ENCODE measurements around the gene CC2D1A.

Gene CC2D1A

DNA sequence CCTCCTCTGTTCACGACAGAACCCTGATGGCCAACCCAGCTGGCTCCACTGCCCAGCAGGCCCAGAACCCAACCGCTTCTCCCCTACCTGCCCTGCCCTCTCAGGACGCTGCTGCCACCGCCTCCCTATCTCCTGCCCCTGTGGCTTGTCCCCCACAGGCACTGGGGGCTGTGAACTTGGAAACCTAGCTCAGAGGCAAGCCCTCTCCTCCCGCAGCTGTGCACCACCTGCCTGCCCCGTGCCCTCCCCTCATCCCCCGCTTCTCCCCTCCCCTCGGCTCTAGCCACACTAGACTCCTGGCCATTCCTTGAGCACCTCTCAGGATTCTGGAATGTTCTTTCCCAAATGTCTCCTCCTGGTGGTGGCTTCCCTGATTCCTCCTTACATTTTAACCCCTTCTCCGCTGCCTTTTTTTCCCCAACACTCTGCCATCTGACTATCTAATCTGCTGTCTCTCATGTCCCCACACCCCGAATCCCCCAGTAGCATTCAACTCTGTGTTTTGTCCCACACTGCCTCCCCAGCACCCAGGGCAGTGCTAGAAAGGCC is 22.4 kb upstream of the CC2D1A start:
- Histone ChIP-seq H2BK12ac (ENCODE audit: low read length) (peak overlapping the region; percentile 15), H3K4me1 (ENCODE audit: control insufficient read depth in 1 of 2, insufficient read depth in 2 of 2, low read length in 2 of 2) (peaks cover 20 to 22% of the 10 kb centered on the region in 2 experiments), H3K79me2 (ENCODE audit: control insufficient read depth, insufficient read depth, low read length, poor library complexity) (no peaks in the 10 kb centered on the region), H3K23ac (ENCODE audit: low read length) (no peak overlapping the region), H3K36me3 (ENCODE audit: control insufficient read depth in 1 of 2, insufficient read depth in 2 of 2, low read length in 2 of 2) (no peaks in the 10 kb centered on the region), H3K4me2 (ENCODE audit: low read length) (no peak overlapping the region), H3K79me1 (ENCODE audit: low read length) (peaks cover 12% of the 10 kb centered on the region), H3K18ac (ENCODE audit: low read length) (no peak overlapping the region), H3K4me3 (ENCODE audit: low read depth, low read length) (no peak overlapping the region), H2BK120ac (ENCODE audit: insufficient read depth, low read length, poor library complexity) (no peak overlapping the region), H4K91ac (ENCODE audit: low read depth, low read length) (peak overlapping the region; percentile 11), H3K27ac (ENCODE audit: low read depth, low read length) (no peak overlapping the region), H2AK5ac (ENCODE audit: low read length) (peak overlapping the region; percentile 75), H3K27me3 (ENCODE audit: insufficient read depth, low read length) (no peaks in the 10 kb centered on the region), H4K12ac (ENCODE audit: low read depth, low read length) (no peak overlapping the region), H3K9ac (ENCODE audit: low read length) (no peak overlapping the region), H2AFZ (ENCODE audit: insufficient read depth, low read length, poor library complexity) (no peak overlapping the region), H3K14ac (ENCODE audit: low read length) (no peak overlapping the region), H4K8ac (ENCODE audit: low read depth, low read length) (no peak overlapping the region), H3K9me3 (ENCODE audit: insufficient read depth, low read depth, low read length) (no peaks in the 10 kb centered on the region), H2BK5ac (ENCODE audit: low read depth, low read length, poor library complexity) (no peak overlapping the region), H3K4ac (ENCODE audit: low read depth, low read length) (no peak overlapping the region)
- peak in 1 of 2 donors; percentile 17 for DNase-seq
- no CpG with 5 or more reads among the region's 10 CpGs for WGBS (ENCODE audit: extremely low coverage, insufficient coverage, insufficient read length)

GRCh38 chr19:13884726-13885591 is 21.0 kb upstream of the CC2D1A start:
- Histone ChIP-seq H4K12ac (ENCODE audit: low read depth, low read length) (no peak overlapping the region), H4K8ac (ENCODE audit: low read depth, low read length) (no peak overlapping the region), H3K23ac (ENCODE audit: low read length) (no peak overlapping the region), H3K9me3 (ENCODE audit: insufficient read depth, low read depth, low read length) (no peaks in the 10 kb centered on the region), H3K4me3 (ENCODE audit: low read depth, low read length) (no peak overlapping the region), H2BK5ac (ENCODE audit: low read depth, low read length, poor library complexity) (no peak overlapping the region), H2BK12ac (ENCODE audit: low read length) (no peak overlapping the region), H2AFZ (ENCODE audit: insufficient read depth, low read length, poor library complexity) (no peak overlapping the region), H3K9ac (ENCODE audit: low read length) (no peak overlapping the region), H3K18ac (ENCODE audit: low read length) (no peak overlapping the region), H2BK120ac (ENCODE audit: insufficient read depth, low read length, poor library complexity) (no peak overlapping the region), H3K27ac (ENCODE audit: low read depth, low read length) (no peak overlapping the region), H3K36me3 (ENCODE audit: control insufficient read depth in 1 of 2, insufficient read depth in 2 of 2, low read length in 2 of 2) (no peaks in the 10 kb centered on the region), H3K79me1 (ENCODE audit: low read length) (peaks cover 12% of the 10 kb centered on the region), H3K4ac (ENCODE audit: low read depth, low read length) (no peak overlapping the region), H4K91ac (ENCODE audit: low read depth, low read length) (no peak overlapping the region), H3K4me1 (ENCODE audit: control insufficient read depth in 1 of 2, insufficient read depth in 2 of 2, low read length in 2 of 2) (peaks cover 20 to 22% of the 10 kb centered on the region in 2 experiments), H3K27me3 (ENCODE audit: insufficient read depth, low read length) (no peaks in the 10 kb centered on the region), H3K4me2 (ENCODE audit: low read length) (no peak overlapping the region), H3K79me2 (ENCODE audit: control insufficient read depth, insufficient read depth, low read length, poor library complexity) (no peaks in the 10 kb centered on the region), H3K14ac (ENCODE audit: low read length) (no peak overlapping the region), H2AK5ac (ENCODE audit: low read length) (no peak overlapping the region)
- no peak for DNase-seq
- WGBS (ENCODE audit: extremely low coverage, insufficient coverage, insufficient read length) = no CpG with 5 or more reads among the region's 26 CpGs

- Histone ChIP-seq H2BK12ac (ENCODE audit: low read length) (no peak overlapping the region), H3K4me1 (ENCODE audit: control insufficient read depth in 1 of 2, insufficient read depth in 2 of 2, low read length in 2 of 2) (peaks cover 13 to 15% of the 10 kb centered on the region in 2 experiments), H3K9ac (ENCODE audit: low read length) (no peak overlapping the region), H3K4ac (ENCODE audit: low read depth, low read length) (no peak overlapping the region), H3K4me3 (ENCODE audit: low read depth, low read length) (no peak overlapping the region), H3K14ac (ENCODE audit: low read length) (no peak overlapping the region), H3K36me3 (ENCODE audit: control insufficient read depth in 1 of 2, insufficient read depth in 2 of 2, low read length in 2 of 2) (no peaks in the 10 kb centered on the region), H3K18ac (ENCODE audit: low read length) (no peak overlapping the region), H2AK5ac (ENCODE audit: low read length) (no peak overlapping the region), H3K9me3 (ENCODE audit: insufficient read depth, low read depth, low read length) (no peaks in the 10 kb centered on the region), H3K4me2 (ENCODE audit: low read length) (no peak overlapping the region), H2AFZ (ENCODE audit: insufficient read depth, low read length, poor library complexity) (no peak overlapping the region), H3K23ac (ENCODE audit: low read length) (no peak overlapping the region), H2BK5ac (ENCODE audit: low read depth, low read length, poor library complexity) (no peak overlapping the region), H3K27me3 (ENCODE audit: insufficient read depth, low read length) (no peaks in the 10 kb centered on the region), H3K79me2 (ENCODE audit: control insufficient read depth, insufficient read depth, low read length, poor library complexity) (no peaks in the 10 kb centered on the region), H4K12ac (ENCODE audit: low read depth, low read length) (no peak overlapping the region), H3K27ac (ENCODE audit: low read depth, low read length) (no peak overlapping the region), H4K91ac (ENCODE audit: low read depth, low read length) (no peak overlapping the region), H4K8ac (ENCODE audit: low read depth, low read length) (no peak overlapping the region), H2BK120ac (ENCODE audit: insufficient read depth, low read length, poor library complexity) (no peak overlapping the region), H3K79me1 (ENCODE audit: low read length) (peaks cover 6% of the 10 kb centered on the region)
- no peak for DNase-seq
- WGBS (ENCODE audit: extremely low coverage, insufficient coverage, insufficient read length) = no CpG with 5 or more reads among the region's 20 CpGs
These were observed 20.1 kb upstream of the CC2D1A start for GRCh38 chr19:13885826-13886365.

DNA sequence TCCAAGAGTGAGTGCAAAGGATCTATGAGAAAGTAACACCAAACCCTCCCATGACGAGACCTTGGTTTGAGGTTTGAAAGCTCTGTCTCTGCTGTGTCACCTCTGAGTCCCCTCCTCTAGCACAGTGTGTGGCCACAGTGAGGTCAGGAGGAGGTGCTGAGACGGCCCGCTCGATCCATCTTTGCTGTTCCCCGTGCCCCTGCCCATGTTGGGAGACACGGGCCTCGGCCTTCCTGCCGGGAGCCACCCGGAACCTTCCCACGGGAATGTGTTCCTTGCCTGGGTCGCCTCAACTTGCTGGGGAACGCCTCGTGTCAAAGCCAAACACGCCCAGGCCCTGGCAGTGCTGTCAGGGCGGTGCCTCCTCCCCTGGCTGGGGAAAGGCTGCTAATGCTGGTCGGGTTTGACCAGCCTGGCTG is 19.0 kb upstream of the CC2D1A start:
- H2BK5ac ChIP-seq (ENCODE audit: low read depth, low read length, poor library complexity) = no peak overlapping the region

More for the DNA sequence above, 19.0 kb upstream of the CC2D1A start:
- no peak for DNase-seq
- H2AK5ac ChIP-seq (ENCODE audit: low read length) = no peak overlapping the region
- H2AFZ ChIP-seq (ENCODE audit: insufficient read depth, low read length, poor library complexity) = no peak overlapping the region
- no peak overlapping the region for H3K4ac ChIP-seq (ENCODE audit: low read depth, low read length)
- no peak overlapping the region for H3K18ac ChIP-seq (ENCODE audit: low read length)
- H3K23ac ChIP-seq (ENCODE audit: low read length) = no peak overlapping the region
- no peak overlapping the region for H2BK12ac ChIP-seq (ENCODE audit: low read length)
- peaks cover under 1% of the 10 kb centered on the region for H3K79me1 ChIP-seq (ENCODE audit: low read length)
- no peak overlapping the region for H4K91ac ChIP-seq (ENCODE audit: low read depth, low read length)
- H4K12ac ChIP-seq (ENCODE audit: low read depth, low read length) = no peak overlapping the region
- peaks cover 4 to 5% of the 10 kb centered on the region in 2 experiments for H3K4me1 ChIP-seq (ENCODE audit: control insufficient read depth in 1 of 2, insufficient read depth in 2 of 2, low read length in 2 of 2)
- no peaks in the 10 kb centered on the region for H3K27me3 ChIP-seq (ENCODE audit: insufficient read depth, low read length)
- H3K14ac ChIP-seq (ENCODE audit: low read length) = no peak overlapping the region
- H3K9me3 ChIP-seq (ENCODE audit: insufficient read depth, low read depth, low read length) = no peaks in the 10 kb centered on the region
- no peak overlapping the region for H4K8ac ChIP-seq (ENCODE audit: low read depth, low read length)
- H3K4me2 ChIP-seq (ENCODE audit: low read length) = no peak overlapping the region
- no CpG with 5 or more reads among the region's 16 CpGs for WGBS (ENCODE audit: extremely low coverage, insufficient coverage, insufficient read length)
- no peaks in the 10 kb centered on the region for H3K36me3 ChIP-seq (ENCODE audit: control insufficient read depth in 1 of 2, insufficient read depth in 2 of 2, low read length in 2 of 2)
- H3K9ac ChIP-seq (ENCODE audit: low read length) = no peak overlapping the region
- no peaks in the 10 kb centered on the region for H3K79me2 ChIP-seq (ENCODE audit: control insufficient read depth, insufficient read depth, low read length, poor library complexity)
- no peak overlapping the region for H3K27ac ChIP-seq (ENCODE audit: low read depth, low read length)
- H2BK120ac ChIP-seq (ENCODE audit: insufficient read depth, low read length, poor library complexity) = no peak overlapping the region
- H3K4me3 ChIP-seq (ENCODE audit: low read depth, low read length) = no peak overlapping the region

Measured in trophoblast cell (in vitro differentiated cells and primary cell).